GM12878 (cell line): ENCODE measurements around the gene DCAF8. TPM values are rescaled to one million over a fixed set of nuclear protein-coding genes. Genes with fewer than 3 reads are reported as not detected.
A peak's percentile ranks its signal among the peaks of the same experiment; 100 is the strongest.

Experiments
- ATAC-seq: fragments of 200-7000 bp; cut with Tn5 transposase; 3 replicates; pipeline ENCODE4 v1.9.1; 2020; ENCODE audit warnings: mild to moderate bottlenecking, moderate library complexity
- BruUV-seq: library from RNA; stranded (reverse); fragments of 400-500 nt; replicated peaks from 2 replicates; lab custom pipeline; 2021; lab: Mats Ljungman, UMichigan
- CTCF ChIA-PET: fragments of 300-600 bp; sonication (Branson Sonifier 250); formaldehyde crosslinking; extraction: SDS; loops from one replicate; lab custom pipeline; 2021; ENCODE audit warnings: inconsistent platforms; lab: Yijun Ruan, JAX
- POLR2A ChIA-PET: fragments of 350-600 bp; formaldehyde crosslinking; extraction: SDS; loops from one replicate; lab custom pipeline; 2021; ENCODE audit warnings: inconsistent platforms; lab: Charles Lee
- RAD21 ChIA-PET: fragments of 300-600 bp; sonication (Branson Sonifier 250); formaldehyde crosslinking; loops from one replicate; lab custom pipeline; 2023; ENCODE audit warnings: antibody characterized with exemption; ENCODE audit not compliant: unreplicated experiment; lab: Charles Lee
- SMC1A ChIA-PET: fragments of 300-600 bp; sonication (Branson Sonifier 250); formaldehyde crosslinking; loops from one replicate; lab custom pipeline; 2023; ENCODE audit not compliant: unreplicated experiment, uncharacterized antibody; lab: Charles Lee
- DNase-seq: peaks from one replicate; pipeline ENCODE4 v3.0.0-alpha.2; 2011; ENCODE audit warnings: low read depth, low spot score
- FAIRE-seq: peaks from 3 replicates; lab custom pipeline; 2011; peaks lifted over from hg19 to GRCh38; lab: Jason Lieb, UNC
- H2AFZ ChIP-seq: 2 replicates; pipeline ENCODE4 v1.6.0; 2011; ENCODE audit warnings: low read depth, low read length, control low read depth; ENCODE audit not compliant: control insufficient read depth
- H3K27ac ChIP-seq: 2 replicates; pipeline ENCODE4 v1.5.1; 2011; ENCODE audit warnings: control low read depth; ENCODE audit not compliant: control insufficient read depth, insufficient read depth
- H3K27me3 ChIP-seq, 2 experiments: replicated peaks in 1 of 2; 2 replicates each; pipeline versions ENCODE4 v1.6.0 to v1.6.1; 2011; ENCODE audit warnings: low read length in 1 of 2; ENCODE audit not compliant: control insufficient read depth in 2 of 2, insufficient read depth in 2 of 2
- H3K36me3 ChIP-seq, 2 experiments: 2 replicates each; pipeline ENCODE4 v1.5.1; 2011; ENCODE audit warnings: low read length in 1 of 2; ENCODE audit not compliant: control insufficient read depth in 2 of 2, insufficient read depth in 2 of 2
- H3K4me1 ChIP-seq: 2 replicates; pipeline ENCODE4 v1.6.1; 2011; ENCODE audit warnings: mild to moderate bottlenecking, low read length, moderate library complexity, mixed read lengths; ENCODE audit not compliant: control insufficient read depth, insufficient read depth
- H3K4me2 ChIP-seq: 2 replicates; pipeline ENCODE4 v1.6.0; 2011; ENCODE audit warnings: control low read depth; ENCODE audit not compliant: control insufficient read depth, insufficient read depth
- H3K4me3 ChIP-seq: fragments of 200-600 bp; sonication (generic); 2 replicates; pipeline ENCODE4 v1.5.1; 2016
- H3K79me2 ChIP-seq: 2 replicates; pipeline ENCODE4 v1.6.0; 2011; ENCODE audit warnings: low read length; ENCODE audit not compliant: control insufficient read depth, insufficient read depth
- H3K9ac ChIP-seq: 2 replicates; pipeline ENCODE4 v1.8.0; 2011; ENCODE audit warnings: low read length, control low read depth, mixed read lengths; ENCODE audit not compliant: control insufficient read depth, insufficient read depth
- H3K9me3 ChIP-seq: replicated peaks from 3 replicates; pipeline ENCODE4 v1.5.1; 2011; ENCODE audit warnings: mild to moderate bottlenecking, low read length; ENCODE audit not compliant: control insufficient read depth, insufficient read depth
- H4K20me1 ChIP-seq: 2 replicates; pipeline ENCODE4 v1.6.0; 2011; ENCODE audit not compliant: control insufficient read depth, insufficient read depth
- BCL3 ChIP-seq: IDR thresholded peaks from 2 replicates; pipeline ENCODE4 v1.6.1; 2011; ENCODE audit warnings: borderline replicate concordance, low read depth, mild to moderate bottlenecking, moderate library complexity, low read length; ENCODE audit not compliant: insufficient read depth, poor library complexity, severe bottlenecking
- CTCF ChIP-seq, 3 experiments: IDR thresholded peaks in 2 of 3; conservative IDR thresholded peaks in 1 of 3; 2 replicates each; pipeline ENCODE4 v1.5.1; 2011; ENCODE audit warnings: low read depth in 3 of 3, low read length in 3 of 3, mild to moderate bottlenecking in 3 of 3, control low read depth in 2 of 3, moderate library complexity in 2 of 3, inconsistent platforms in 1 of 3, mixed read lengths in 1 of 3; ENCODE audit not compliant: control insufficient read depth in 2 of 3, insufficient read depth in 1 of 3; ENCODE audit errors: extremely low read depth in 1 of 3
- EGR1 ChIP-seq, 2 experiments: IDR thresholded peaks; 1 replicate in 1 of 2; 2 replicates in 1 of 2; pipeline ENCODE4 v1.6.1; 2011 to 2012; ENCODE audit warnings: low read depth in 2 of 2, low read length in 2 of 2, borderline replicate concordance in 1 of 2, mild to moderate bottlenecking in 1 of 2, moderate library complexity in 1 of 2
- HDAC2 ChIP-seq: fragments of 200-600 bp; sonication (generic); IDR thresholded peaks from 2 replicates; pipeline ENCODE4 v1.6.1; 2017
- HDGF ChIP-seq: fragments of 450-650 bp; IDR thresholded peaks from 2 replicates; pipeline ENCODE4 v1.6.1; 2016; ENCODE audit warnings: antibody characterized with exemption
- MLLT1 ChIP-seq: fragments of 450-650 bp; IDR thresholded peaks from 2 replicates; pipeline ENCODE4 v1.6.1; 2016; ENCODE audit warnings: mild to moderate bottlenecking
- MXI1 ChIP-seq: fragments of 150-350 bp; IDR thresholded peaks from 2 replicates; pipeline ENCODE4 v1.6.1; 2011; ENCODE audit warnings: low read depth, mild to moderate bottlenecking, inconsistent platforms, low read length, improper control_type of control experiment
- WGBS: methylation state at CpG from one replicate; pipeline ENCODE4 v1.1.6; 2016; ENCODE audit warnings: low lambda C conversion rate; ENCODE audit not compliant: insufficient replicate concordance, insufficient coverage; ENCODE audit errors: missing lambda C conversion rate; 5-methylcytosine and 5-hydroxymethylcytosine counted together
- in situ Hi-C: fragments of 300-500 bp; cut with MboI; formaldehyde crosslinking; loops from 9 replicates; pipeline ENCODE4 v1.14.3; 2018; ENCODE audit warnings: mixed read lengths
- intact Hi-C: fragments of 100-400 bp; cut with micrococcal nuclease; formaldehyde crosslinking; loops from one replicate; pipeline ENCODE4 v1.14.2; 2022; ENCODE audit not compliant: unreplicated experiment
- polyA plus RNA-seq, 11 experiments: library from polyadenylated mRNA; depleted of rRNA in 4 of 11; unstranded in 6 of 11; stranded (reverse) in 5 of 11; fragments of >200 nt; fragmentation: Nextera tagmentation in 4 of 11; fragmentation: Illumina TruSeq in 1 of 11; extraction: Ambion mirVana in 4 of 11; extraction: Trizol in 1 of 11; gene quantifications; 1 replicate in 1 of 11; 2 replicates in 10 of 11; pipeline versions ENCODE4 v1.2.1 to v1.2.3, GENCODE V29; 2011 to 2016; ENCODE audit warnings: inconsistent platforms in 2 of 11, missing spikeins in 2 of 11, low read depth in 1 of 11
- total RNA-seq, 4 experiments: library from RNA; depleted of rRNA in 3 of 4; stranded (reverse); fragments of >200 nt in 3 of 4; fragmentation: Illumina TruSeq in 1 of 4; extraction: Trizol in 1 of 4; gene quantifications; 2 replicates each; pipeline versions ENCODE4 v1.2.1 to v1.2.3, GENCODE V29; 2013 to 2021

DCAF8 gene
- total and polyA plus RNA-seq, 10 of the 15 experiments (the other 5 are each of a cell fraction or from before 2014, with no cell fraction given), result 10.4 to 152 (median 84.6) TPM

GRCh38 chr1:160255781-160256300 is 6.5 kb downstream of the DCAF8 start:
- no peak for TF ChIP-seq EGR1 (IDR thresholded peaks at IDR 0.05; ENCODE audit: borderline replicate concordance in 1 of 2, low read depth in 2 of 2, low read length in 2 of 2)
- TF ChIP-seq HDAC2, result no peak
- no peaks in the 10 kb centered on the region for H3K27me3 ChIP-seq
- H3K9me3 ChIP-seq, result no peaks in the 10 kb centered on the region
- no peak overlapping the region for H3K4me3 ChIP-seq
- H4K20me1 ChIP-seq, result no peaks in the 10 kb centered on the region
- DNase-seq (no peak), ATAC-seq (no peak), FAIRE-seq (no peak)
- ChIA-PET RAD21 (interaction anchor here (1.7 to 6.0 kb wide), 3 partner anchors 36 to 65 kb away, joined by 5 to 128 read pairs (median 6); partner anchors contain the start of gene CASQ1), SMC1A (interaction anchor here (0.9 to 9.5 kb wide), 5 partner anchors 11 to 37 kb away, joined by 3 to 98 read pairs (median 9); no protein-coding TSS in a partner anchor), POLR2A (no interaction called here), CTCF (interaction anchor here (0.6 to 10.6 kb wide), 7 partner anchors 14 to 150 kb away, joined by 3 to 273 read pairs (median 8); partner anchors contain the start of gene CASQ1)
- H3K4me2 ChIP-seq, result no peak overlapping the region
- no peaks in the 10 kb centered on the region for H3K4me1 ChIP-seq
- 65% methylated on average over 4 of the region's 4 CpGs for WGBS
- H3K27ac ChIP-seq, result no peak overlapping the region
- in situ Hi-C loops, result no loop called here
- no peak overlapping the region for H2AFZ ChIP-seq
- no TSS peak for BruUV-seq
- H3K9ac ChIP-seq, result no peak overlapping the region
- H3K79me2 ChIP-seq, result peaks cover 26% of the 10 kb centered on the region
- no peaks in the 10 kb centered on the region; a peak in 1 of 4 replicates for H3K36me3 ChIP-seq
- intact Hi-C loops, result no loop called here

GRCh38 chr1:160251687-160252526 is 10.4 kb downstream of the DCAF8 start:
- Histone ChIP-seq H3K9me3 (no peaks in the 10 kb centered on the region), H3K27me3 (no peaks in the 10 kb centered on the region), H3K36me3 (no peaks in the 10 kb centered on the region; a peak in 1 of 4 replicates), H3K9ac (no peak overlapping the region), H3K4me2 (no peak overlapping the region), H2AFZ (no peak overlapping the region), H3K4me3 (no peak overlapping the region), H3K4me1 (no peaks in the 10 kb centered on the region), H4K20me1 (no peaks in the 10 kb centered on the region), H3K27ac (no peak overlapping the region; the same call in 1 of the 2 replicates), H3K79me2 (peaks cover 3% of the 10 kb centered on the region)
- ChIA-PET RAD21 (interaction anchor here (0.6 to 6.0 kb wide), 33 partner anchors 11 to 222 kb away, joined by 3 to 128 read pairs (median 8); partner anchors contain the start of genes CASQ1, DCAF8, IGSF8 and PEA15), CTCF (interaction anchor here (0.6 to 10.6 kb wide), 60 partner anchors 11 to 1144 kb away, joined by 3 to 273 read pairs (median 5); partner anchors contain the start of genes ATP1A4, CASQ1, DCAF8 and IGSF8), SMC1A (interaction anchor here (0.6 to 9.5 kb wide), 51 partner anchors 10 to 245 kb away, joined by 3 to 123 read pairs (median 5); partner anchors contain the start of genes CASQ1, DCAF8, PEA15 and PEX19), POLR2A (interaction anchor here (0.6 to 3.4 kb wide), 8 partner anchors 9 to 164 kb away, joined by 3 to 22 read pairs (median 3); partner anchors contain the start of genes DCAF8 and IGSF8)
- peak; percentile 31 for DNase-seq
- BruUV-seq, result no TSS peak
- 85% methylated on average over 5 of the region's 5 CpGs for WGBS
- intact Hi-C loops (loop anchor here (1.0 to 5.0 kb wide), 4 partner anchors 40 to 151 kb away; no protein-coding TSS in a partner anchor), in situ Hi-C loops (loop anchor here (5.0 kb wide), 2 partner anchors 55 to 155 kb away; partner anchors contain the start of gene IGSF8)
- ATAC-seq, result peak; percentile 98
- peak; percentile 84 for FAIRE-seq
- TF ChIP-seq MLLT1 (no peak), CTCF (IDR thresholded peaks at IDR 0.05 in 2 of 3, conservative IDR thresholded peaks at IDR 0.05 in 1 of 3; ENCODE audit: control insufficient read depth in 2 of 3, extremely low read depth in 1 of 3, insufficient read depth in 1 of 3, low read depth in 3 of 3, low read length in 3 of 3) (peak; percentile 73 to 88 (median 73); a peak in 5 of 6 replicates), BCL3 (no peak), HDGF (no peak), MXI1 (no peak)
